Measurements from ENCODE around the gene RAB14. TPM values are rescaled to one million over a fixed set of nuclear protein-coding genes. Genes with fewer than 3 reads are reported as not detected.

RAB14 gene
- total RNA-seq, 1 donor from 2014 or later: 51.3 TPM

DNA sequence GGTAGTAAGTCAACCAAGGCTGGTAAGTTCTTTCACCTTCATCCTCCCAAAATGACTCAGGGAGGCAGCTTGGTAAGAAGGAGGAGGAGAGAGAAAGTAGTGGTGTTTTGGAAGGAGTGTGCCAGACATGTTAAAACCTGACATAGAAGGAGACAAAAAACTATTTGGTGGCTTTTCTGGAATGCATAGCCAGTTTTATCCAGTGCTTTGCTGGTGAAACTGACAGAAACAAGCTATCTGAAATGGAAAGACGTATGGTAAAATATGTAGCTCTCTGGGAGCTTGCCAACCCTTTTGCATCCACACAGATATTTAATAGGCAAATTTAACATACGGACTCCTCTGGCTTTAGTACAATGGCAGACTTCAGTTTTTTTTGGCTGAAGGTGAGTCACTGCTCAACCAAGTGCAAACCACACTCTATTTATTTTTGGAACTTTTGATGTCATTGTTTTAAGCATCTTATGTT lies 45.4 kb downstream of the RAB14 start:
- Histone ChIP-seq H3K27ac (replicated peaks) (no peak overlapping the region), H3K36me3 (peaks cover 71% of the 10 kb centered on the region)
- TF ChIP-seq, protein P1, sequence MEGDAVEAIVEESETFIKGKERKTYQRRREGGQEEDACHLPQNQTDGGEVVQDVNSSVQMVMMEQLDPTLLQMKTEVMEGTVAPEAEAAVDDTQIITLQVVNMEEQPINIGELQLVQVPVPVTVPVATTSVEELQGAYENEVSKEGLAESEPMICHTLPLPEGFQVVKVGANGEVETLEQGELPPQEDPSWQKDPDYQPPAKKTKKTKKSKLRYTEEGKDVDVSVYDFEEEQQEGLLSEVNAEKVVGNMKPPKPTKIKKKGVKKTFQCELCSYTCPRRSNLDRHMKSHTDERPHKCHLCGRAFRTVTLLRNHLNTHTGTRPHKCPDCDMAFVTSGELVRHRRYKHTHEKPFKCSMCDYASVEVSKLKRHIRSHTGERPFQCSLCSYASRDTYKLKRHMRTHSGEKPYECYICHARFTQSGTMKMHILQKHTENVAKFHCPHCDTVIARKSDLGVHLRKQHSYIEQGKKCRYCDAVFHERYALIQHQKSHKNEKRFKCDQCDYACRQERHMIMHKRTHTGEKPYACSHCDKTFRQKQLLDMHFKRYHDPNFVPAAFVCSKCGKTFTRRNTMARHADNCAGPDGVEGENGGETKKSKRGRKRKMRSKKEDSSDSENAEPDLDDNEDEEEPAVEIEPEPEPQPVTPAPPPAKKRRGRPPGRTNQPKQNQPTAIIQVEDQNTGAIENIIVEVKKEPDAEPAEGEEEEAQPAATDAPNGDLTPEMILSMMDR (IDR thresholded peaks at IDR 0.05; ENCODE audit: borderline replicate concordance): no peak

DNA sequence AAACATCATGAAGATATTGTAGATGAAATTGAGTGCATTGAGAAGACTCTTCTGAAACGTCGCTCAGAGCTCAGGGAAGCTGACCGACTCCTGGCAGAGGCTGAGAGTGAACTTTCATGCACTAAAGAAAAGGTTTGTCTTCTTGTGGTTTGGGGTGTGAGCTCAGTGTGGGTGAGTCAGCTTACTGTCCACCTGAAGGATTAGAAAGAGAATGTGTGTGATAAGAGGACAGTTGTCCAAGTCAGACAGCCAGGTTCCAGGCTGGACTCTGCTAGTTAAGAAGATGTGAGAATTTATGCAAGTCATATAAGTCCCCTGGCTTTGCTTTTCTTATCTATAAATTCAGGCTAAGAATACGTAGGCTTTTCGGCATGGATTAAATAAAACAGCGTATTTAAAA lies 46.9 kb downstream of the RAB14 start:
- no peak overlapping the region for H3K27ac ChIP-seq (replicated peaks)
- no peaks in the 10 kb centered on the region for H3K9me3 ChIP-seq (replicated peaks)
- H3K4me3 ChIP-seq: no peak overlapping the region
- no peaks in the 10 kb centered on the region for H3K4me1 ChIP-seq
- H3K36me3 ChIP-seq: peaks cover 66% of the 10 kb centered on the region
- no peaks in the 10 kb centered on the region for H3K27me3 ChIP-seq (ENCODE audit: low read depth)
- intact Hi-C loops (cut with micrococcal nuclease): no loop called here
- DNase-seq: no peak
- TF ChIP-seq, protein P1 (IDR thresholded peaks at IDR 0.05; ENCODE audit: borderline replicate concordance): no peak

More for the DNA sequence above, 45.4 kb downstream of the RAB14 start:
- no peaks in the 10 kb centered on the region for H3K4me1 ChIP-seq
- H3K4me3 ChIP-seq: no peak overlapping the region
- intact Hi-C loops (cut with micrococcal nuclease): no loop called here
- H3K27me3 ChIP-seq (ENCODE audit: low read depth): no peaks in the 10 kb centered on the region
- no peak for DNase-seq
- no peaks in the 10 kb centered on the region for H3K9me3 ChIP-seq (replicated peaks)

DNA sequence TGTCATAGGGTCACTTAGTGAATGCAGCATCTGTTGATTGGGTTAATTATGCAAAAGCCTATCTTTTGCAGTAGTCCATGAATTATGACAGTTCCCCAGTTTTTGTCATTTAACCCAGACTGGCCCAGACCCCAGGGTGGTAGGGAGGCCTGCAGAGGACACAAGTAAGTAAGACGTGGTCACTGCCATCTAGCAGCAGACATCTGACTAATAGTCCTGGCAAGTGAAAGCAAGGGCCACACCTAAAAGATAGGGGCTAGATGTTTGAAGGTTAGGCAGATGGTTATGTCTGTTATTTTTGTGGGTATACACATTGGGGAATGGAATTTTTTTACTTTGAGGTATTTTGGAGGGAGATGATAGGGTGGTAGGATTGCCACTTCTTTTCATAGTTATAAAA lies 48.0 kb downstream of the RAB14 start:
- Histone ChIP-seq H3K36me3 (peaks cover 66% of the 10 kb centered on the region), H3K4me1 (no peaks in the 10 kb centered on the region), H3K27me3 (ENCODE audit: low read depth) (no peaks in the 10 kb centered on the region), H3K4me3 (no peak overlapping the region), H3K9me3 (replicated peaks) (no peaks in the 10 kb centered on the region), H3K27ac (replicated peaks) (no peak overlapping the region)
- DNase-seq: no peak
- TF ChIP-seq, protein P1 (IDR thresholded peaks at IDR 0.05; ENCODE audit: borderline replicate concordance): no peak
- intact Hi-C loops (cut with micrococcal nuclease): no loop called here

DNA sequence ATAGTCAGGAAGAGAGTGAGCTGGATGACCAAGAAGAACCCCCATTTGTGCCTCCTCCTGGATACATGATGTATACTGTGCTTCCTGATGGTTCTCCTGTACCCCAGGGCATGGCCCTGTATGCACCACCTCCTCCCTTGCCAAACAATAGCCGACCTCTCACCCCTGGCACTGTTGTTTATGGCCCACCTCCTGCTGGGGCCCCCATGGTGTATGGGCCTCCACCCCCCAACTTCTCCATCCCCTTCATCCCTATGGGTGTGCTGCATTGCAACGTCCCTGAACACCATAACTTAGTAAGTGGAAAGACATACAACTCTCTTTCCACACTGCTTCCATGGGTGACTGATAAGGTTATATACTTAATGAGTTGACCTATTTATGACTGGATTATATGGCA lies 51.5 kb downstream of the RAB14 start:
- Histone ChIP-seq H3K27me3 (ENCODE audit: low read depth) (no peaks in the 10 kb centered on the region), H3K4me3 (no peak overlapping the region), H3K36me3 (peaks cover 66% of the 10 kb centered on the region), H3K27ac (replicated peaks) (no peak overlapping the region), H3K9me3 (replicated peaks) (no peaks in the 10 kb centered on the region), H3K4me1 (no peaks in the 10 kb centered on the region)
- intact Hi-C loops (cut with micrococcal nuclease): no loop called here
- no peak for DNase-seq
- TF ChIP-seq, protein P1 (IDR thresholded peaks at IDR 0.05; ENCODE audit: borderline replicate concordance): no peak

DNA sequence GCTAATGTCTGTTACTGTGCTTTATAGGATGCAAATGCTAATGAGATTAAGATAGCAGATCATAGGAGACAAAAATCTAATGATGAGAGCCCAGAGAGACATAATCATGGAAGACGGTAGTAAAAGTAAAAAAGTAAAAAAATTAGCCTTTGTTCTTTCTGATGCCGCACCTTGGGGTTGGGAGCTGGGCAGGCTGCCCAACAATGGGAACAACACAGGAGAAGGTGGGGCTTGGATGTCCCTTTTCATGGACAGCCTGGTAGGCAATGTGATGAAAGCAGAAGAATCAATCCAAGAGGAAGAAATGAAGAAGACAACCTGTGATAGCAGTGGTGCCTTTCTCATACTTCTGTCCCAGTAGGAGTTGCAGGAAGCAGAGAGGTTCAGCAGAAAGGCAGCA lies 57.2 kb downstream of the RAB14 start:
- intact Hi-C loops (cut with micrococcal nuclease): no loop called here
- H3K9me3 ChIP-seq (replicated peaks): no peaks in the 10 kb centered on the region
- no peaks in the 10 kb centered on the region for H3K27me3 ChIP-seq (ENCODE audit: low read depth)
- TF ChIP-seq, protein P1 (IDR thresholded peaks at IDR 0.05; ENCODE audit: borderline replicate concordance): no peak
- H3K27ac ChIP-seq (replicated peaks): no peak overlapping the region
- no peak for DNase-seq
- no peaks in the 10 kb centered on the region for H3K4me1 ChIP-seq
- no peak overlapping the region for H3K4me3 ChIP-seq
- H3K36me3 ChIP-seq: peaks cover 99% of the 10 kb centered on the region

Measured in left ventricle myocardium inferior (tissue), 1 donor.